Body of pancreas (tissue), 4 donors: Measurements from ENCODE around the gene RPP40. TPM values are rescaled to one million over a fixed set of nuclear protein-coding genes. Genes with fewer than 3 reads are reported as not detected.
A peak's percentile ranks its signal among the peaks of the same experiment; 100 is the strongest.

ENCODE experiments used
- ATAC-seq: fragments of 150-250 bp; one replicate; pipeline ENCODE4 v1.9.1; 2016
- DNase-seq, 4 donors: peaks; one replicate each; pipeline ENCODE4 v3.0.0-alpha.2; 2019
- H3K27ac ChIP-seq, 4 donors: fragments of 200-600 bp; sonication (generic); 1 replicate in 3 of 4; 2 replicates in 1 of 4; pipeline versions ENCODE4 v1.5.1 to v1.6.1; 2016 to 2019; ENCODE audit warnings: mild to moderate bottlenecking in 1 of 4, mixed read lengths in 1 of 4, moderate library complexity in 1 of 4
- H3K27me3 ChIP-seq, 2 donors: fragments of 200-600 bp; sonication (generic); one replicate each; pipeline ENCODE4 v1.6.0; 2016; ENCODE audit warnings: mild to moderate bottlenecking in 1 of 2
- H3K36me3 ChIP-seq, 2 donors: fragments of 200-600 bp; sonication (generic); replicated peaks in 1 of 2; 2 replicates each; pipeline ENCODE4 v1.5.1; 2016; ENCODE audit warnings: low read depth in 2 of 2; ENCODE audit not compliant: insufficient read depth in 1 of 2
- H3K4me1 ChIP-seq: fragments of 200-600 bp; sonication (generic); one replicate; pipeline ENCODE4 v1.6.0; 2016
- H3K4me3 ChIP-seq, 2 donors: fragments of 200-600 bp; sonication (generic); 1 replicate in 1 of 2; 2 replicates in 1 of 2; pipeline ENCODE4 v1.5.1; 2016 to 2019
- H3K9me3 ChIP-seq, 3 donors: fragments of 200-600 bp; sonication (generic); 1 replicate in 2 of 3; 2 replicates in 1 of 3; pipeline ENCODE4 v1.5.1; 2016
- CTCF ChIP-seq, 7 experiments: fragments of 450-650 bp in 4 of 7; fragments of 200-600 bp in 3 of 7; sonication (generic) in 3 of 7; IDR thresholded peaks; one replicate each; pipeline ENCODE4 v1.5.1; 2016 to 2019; ENCODE audit warnings: antibody characterized with exemption in 7 of 7
- POLR2A ChIP-seq, 3 donors: fragments of 450-650 bp; IDR thresholded peaks; one replicate each; pipeline ENCODE4 v1.6.1; 2016; ENCODE audit warnings: antibody characterized with exemption in 3 of 3, mild to moderate bottlenecking in 2 of 3
- WGBS, 2 donors: methylation state at CpG; one replicate each; pipeline ENCODE4 v1.1.5; 2017; 5-methylcytosine and 5-hydroxymethylcytosine counted together
- intact Hi-C: fragments of 100-400 bp; cut with DNase I; formaldehyde crosslinking; loops from one replicate; pipeline ENCODE4 v1.15.1; 2023
- total RNA-seq, 2 donors: library from RNA; depleted of rRNA; stranded (reverse); fragments of >200 nt; gene quantifications; one replicate each; pipeline ENCODE4 v1.1.0, GENCODE V29; 2016

RPP40 gene
- total RNA-seq, 2 donors from 2014 or later = 4.9 to 7.8 TPM

DNA sequence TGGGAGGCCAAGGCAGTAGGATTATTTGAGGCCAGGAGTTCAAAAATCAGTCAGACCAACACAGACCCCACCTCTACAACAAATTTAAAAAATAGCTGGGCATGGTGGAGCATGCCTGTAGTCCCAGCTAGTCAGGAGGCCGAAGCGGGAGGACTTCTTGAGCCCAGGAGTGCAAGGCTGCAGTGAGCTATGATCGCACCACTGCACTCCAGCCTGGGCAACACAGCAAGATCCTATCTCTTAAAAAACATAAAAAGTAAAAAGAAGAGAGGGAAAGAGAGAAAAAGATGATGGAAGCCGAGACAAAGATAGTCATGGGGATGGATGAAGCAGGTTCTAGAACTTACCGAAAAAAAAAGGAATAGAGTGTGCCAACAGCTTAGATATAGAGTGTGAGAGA lies 25.8 kb upstream of the RPP40 start:
- no peak for ATAC-seq
- no peak overlapping the region for H3K27ac ChIP-seq
- TF ChIP-seq CTCF (IDR thresholded peaks at IDR 0.05) (no peak), POLR2A (IDR thresholded peaks at IDR 0.05) (no peak)
- no peak for DNase-seq
- WGBS, 2 donors = 76 to 91% methylated on average over 5 of the region's 5 CpGs
- no peaks in the 10 kb centered on the region for H3K9me3 ChIP-seq
- peaks cover 6% of the 10 kb centered on the region for H3K4me1 ChIP-seq
- H3K36me3 ChIP-seq = no peaks in the 10 kb centered on the region
- no peaks in the 10 kb centered on the region for H3K27me3 ChIP-seq
- no peak overlapping the region for H3K4me3 ChIP-seq
- intact Hi-C loops = no loop called here

DNA sequence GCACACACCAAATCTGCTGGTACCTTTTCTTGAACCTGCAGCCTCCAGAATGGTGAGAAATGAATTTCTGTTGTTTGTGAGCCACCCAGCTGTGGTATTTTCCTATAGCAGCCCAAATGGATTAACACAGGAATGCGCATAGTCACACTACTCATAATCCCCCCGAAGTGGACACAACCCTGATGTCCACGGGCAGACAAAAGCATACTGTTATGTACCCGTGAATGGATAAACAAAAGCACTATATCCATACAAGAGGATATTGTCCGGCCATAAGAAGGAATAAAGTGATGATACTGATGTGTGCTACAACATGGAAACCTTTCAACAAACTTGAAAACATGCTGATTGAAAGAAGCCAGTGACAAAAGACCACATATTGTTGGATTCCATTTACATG lies 25.1 kb upstream of the RPP40 start:
- DNase-seq (no peak), ATAC-seq (no peak)
- intact Hi-C loops = no loop called here

DNA sequence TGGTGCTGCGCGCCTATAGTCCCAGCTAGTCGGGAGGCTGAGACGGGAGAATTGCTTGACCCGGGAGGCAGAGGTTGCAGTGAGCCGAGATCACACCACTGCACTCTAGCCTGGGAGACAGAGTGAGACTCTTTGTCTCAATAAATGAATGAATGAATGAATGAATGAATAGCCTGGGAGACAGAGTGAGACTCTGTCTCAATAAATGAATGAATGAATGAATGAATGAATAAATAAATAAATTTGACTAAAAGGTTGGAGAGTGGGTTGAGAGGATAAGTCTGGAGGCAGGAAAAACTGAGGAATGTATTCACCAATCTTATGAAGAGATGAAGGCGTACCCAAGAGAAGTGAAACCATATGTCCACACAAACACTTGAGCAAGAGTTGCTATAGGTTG lies 24.5 kb upstream of the RPP40 start:
- intact Hi-C loops = no loop called here
- Histone ChIP-seq H3K9me3 (no peaks in the 10 kb centered on the region), H3K36me3 (no peaks in the 10 kb centered on the region), H3K4me1 (peaks cover 6% of the 10 kb centered on the region), H3K4me3 (no peak overlapping the region), H3K27ac (no peak overlapping the region), H3K27me3 (no peaks in the 10 kb centered on the region)
- WGBS, 2 donors = 93 to 96% methylated on average over 7 of the region's 7 CpGs
- ATAC-seq = no peak
- DNase-seq = no peak
- TF ChIP-seq CTCF (IDR thresholded peaks at IDR 0.05) (no peak), POLR2A (IDR thresholded peaks at IDR 0.05) (no peak)

More for the DNA sequence above, 25.1 kb upstream of the RPP40 start:
- Histone ChIP-seq H3K9me3 (no peaks in the 10 kb centered on the region), H3K27me3 (no peaks in the 10 kb centered on the region), H3K27ac (no peak overlapping the region), H3K36me3 (no peaks in the 10 kb centered on the region), H3K4me1 (peaks cover 6% of the 10 kb centered on the region), H3K4me3 (no peak overlapping the region)
- 71 to 80% methylated on average over 5 of the region's 5 CpGs for WGBS, 2 donors
- TF ChIP-seq POLR2A (IDR thresholded peaks at IDR 0.05) = no peak
- TF ChIP-seq CTCF (IDR thresholded peaks at IDR 0.05) = no peak

GRCh38 chr6:5025911-5026819 lies 22.3 kb upstream of the RPP40 start:
- 1 to 3% methylated on average over 32 to 35 of the region's 35 CpGs for WGBS, 2 donors
- intact Hi-C loops = no loop called here
- H3K27ac ChIP-seq = peak overlapping the region in 1 of 4 donors; percentile 56
- peak in 1 of 7 experiments; percentile 10 for TF ChIP-seq CTCF (IDR thresholded peaks at IDR 0.05)
- TF ChIP-seq POLR2A (IDR thresholded peaks at IDR 0.05) = peak in 1 of 3 donors; percentile 15
- peak overlapping the region; percentile 9 to 31 for H3K4me3 ChIP-seq
- ATAC-seq (peak; percentile 73), DNase-seq (peak; percentile 40 to 66 (median 46))
- H3K4me1 ChIP-seq = peaks cover 6% of the 10 kb centered on the region
- H3K9me3 ChIP-seq = no peaks in the 10 kb centered on the region
- H3K27me3 ChIP-seq = no peaks in the 10 kb centered on the region
- no peaks in the 10 kb centered on the region for H3K36me3 ChIP-seq
